Ishikawa (cell line): ENCODE measurements around the gene CNPPD1.

Experiments used
- CEBPB ChIP-seq: IDR thresholded peaks from 2 replicates; pipeline ENCODE4 v1.6.1; 2012
- CREB1 ChIP-seq: IDR thresholded peaks from 2 replicates; pipeline ENCODE4 v1.6.1; 2012; ENCODE audit warnings: low read depth
- EGR1 ChIP-seq: IDR thresholded peaks from 2 replicates; pipeline ENCODE4 v1.6.1; 2012
- EP300 ChIP-seq: IDR thresholded peaks from 2 replicates; pipeline ENCODE4 v1.6.1; 2012; ENCODE audit warnings: borderline replicate concordance
- FOXM1 ChIP-seq: IDR thresholded peaks from 2 replicates; pipeline ENCODE4 v1.6.1; 2012; ENCODE audit warnings: low read depth, borderline replicate concordance
- NFIC ChIP-seq: IDR thresholded peaks from 2 replicates; pipeline ENCODE4 v1.6.1; 2012
- RAD21 ChIP-seq: IDR thresholded peaks from 2 replicates; pipeline ENCODE4 v1.6.1; 2012; ENCODE audit warnings: low read depth
- TAF1 ChIP-seq: IDR thresholded peaks from 2 replicates; pipeline ENCODE4 v1.6.1; 2012; ENCODE audit warnings: low read depth, mild to moderate bottlenecking
- TCF12 ChIP-seq: IDR thresholded peaks from 2 replicates; pipeline ENCODE4 v1.6.1; 2012; ENCODE audit warnings: low read depth
- TEAD4 ChIP-seq: IDR thresholded peaks from 2 replicates; pipeline ENCODE4 v1.6.1; 2012
- YY1 ChIP-seq: IDR thresholded peaks from 2 replicates; pipeline ENCODE4 v1.6.1; 2012; ENCODE audit warnings: low read depth
- ZBTB7A ChIP-seq: IDR thresholded peaks from 2 replicates; pipeline ENCODE4 v1.6.1; 2012; ENCODE audit warnings: low read depth
- TF ChIP-seq, protein P1 (sequence below): IDR thresholded peaks from 2 replicates; pipeline ENCODE4 v1.6.1; 2012
- TF ChIP-seq, protein P2 (sequence below): IDR thresholded peaks from 2 replicates; pipeline ENCODE4 v1.6.1; 2012
- TF ChIP-seq, protein P3 (sequence below): IDR thresholded peaks from 2 replicates; pipeline ENCODE4 v1.6.1; 2012; ENCODE audit warnings: low read depth, mild to moderate bottlenecking

The CNPPD1 gene

DNA sequence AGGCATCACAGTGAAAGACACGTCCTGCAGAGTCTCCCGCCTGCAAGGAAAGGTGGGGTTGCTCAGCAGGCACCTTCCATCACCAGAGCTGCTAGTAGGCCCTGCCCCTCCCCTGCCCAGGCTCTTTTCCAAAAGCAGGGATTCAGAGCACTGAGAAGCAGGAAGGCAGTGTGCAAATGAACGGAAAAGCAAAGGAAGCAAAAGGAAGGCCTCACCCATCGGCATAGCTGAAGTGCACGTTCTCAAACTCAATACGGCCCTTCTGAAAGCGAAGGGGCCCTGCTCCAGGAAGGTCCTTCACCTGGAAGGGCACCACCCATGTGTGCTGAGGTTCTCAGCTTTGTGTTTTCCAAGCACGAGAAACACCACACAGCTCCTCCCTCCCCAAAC, 36.3 kb upstream of the CNPPD1 start:
- TF ChIP-seq FOXM1 (no peak), YY1 (no peak), EP300 (no peak), CREB1 (no peak), EGR1 (no peak)
- TF ChIP-seq, protein P1, sequence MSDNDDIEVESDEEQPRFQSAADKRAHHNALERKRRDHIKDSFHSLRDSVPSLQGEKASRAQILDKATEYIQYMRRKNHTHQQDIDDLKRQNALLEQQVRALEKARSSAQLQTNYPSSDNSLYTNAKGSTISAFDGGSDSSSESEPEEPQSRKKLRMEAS, result no peak

DNA sequence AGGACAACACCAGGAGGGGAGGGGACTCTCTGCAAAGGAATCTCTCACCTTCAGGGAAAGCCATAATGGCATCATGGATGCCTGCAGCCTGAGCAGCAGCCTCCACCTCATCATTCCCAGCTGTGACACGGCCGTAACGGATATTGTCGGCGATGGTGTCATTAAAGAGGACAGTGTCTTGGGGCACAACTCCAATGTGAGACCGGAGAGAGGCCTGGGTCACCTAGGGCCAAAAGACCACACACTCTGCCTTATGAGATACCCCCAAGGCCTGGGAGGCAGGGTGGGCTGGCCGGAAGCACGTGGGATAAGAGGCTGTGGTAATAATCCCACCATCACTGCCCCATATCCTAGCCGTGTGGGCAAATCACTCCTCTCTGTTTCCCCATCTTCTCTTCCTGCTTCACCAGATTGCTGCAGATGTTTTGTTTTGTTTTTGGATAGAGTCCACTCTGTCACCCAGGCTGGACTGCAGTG, 34.2 kb upstream of the CNPPD1 start:
- TF ChIP-seq NFIC, result no peak
- no peak for TF ChIP-seq EP300
- TF ChIP-seq, protein P1, result no peak
- TF ChIP-seq FOXM1, result no peak
- TF ChIP-seq ZBTB7A, result no peak
- no peak for TF ChIP-seq TCF12
- no peak for TF ChIP-seq CEBPB
- TF ChIP-seq CREB1, result no peak
- no peak for TF ChIP-seq TEAD4
- TF ChIP-seq, protein P2, sequence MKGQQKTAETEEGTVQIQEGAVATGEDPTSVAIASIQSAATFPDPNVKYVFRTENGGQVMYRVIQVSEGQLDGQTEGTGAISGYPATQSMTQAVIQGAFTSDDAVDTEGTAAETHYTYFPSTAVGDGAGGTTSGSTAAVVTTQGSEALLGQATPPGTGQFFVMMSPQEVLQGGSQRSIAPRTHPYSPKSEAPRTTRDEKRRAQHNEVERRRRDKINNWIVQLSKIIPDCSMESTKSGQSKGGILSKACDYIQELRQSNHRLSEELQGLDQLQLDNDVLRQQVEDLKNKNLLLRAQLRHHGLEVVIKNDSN, result no peak
- TF ChIP-seq, protein P3, sequence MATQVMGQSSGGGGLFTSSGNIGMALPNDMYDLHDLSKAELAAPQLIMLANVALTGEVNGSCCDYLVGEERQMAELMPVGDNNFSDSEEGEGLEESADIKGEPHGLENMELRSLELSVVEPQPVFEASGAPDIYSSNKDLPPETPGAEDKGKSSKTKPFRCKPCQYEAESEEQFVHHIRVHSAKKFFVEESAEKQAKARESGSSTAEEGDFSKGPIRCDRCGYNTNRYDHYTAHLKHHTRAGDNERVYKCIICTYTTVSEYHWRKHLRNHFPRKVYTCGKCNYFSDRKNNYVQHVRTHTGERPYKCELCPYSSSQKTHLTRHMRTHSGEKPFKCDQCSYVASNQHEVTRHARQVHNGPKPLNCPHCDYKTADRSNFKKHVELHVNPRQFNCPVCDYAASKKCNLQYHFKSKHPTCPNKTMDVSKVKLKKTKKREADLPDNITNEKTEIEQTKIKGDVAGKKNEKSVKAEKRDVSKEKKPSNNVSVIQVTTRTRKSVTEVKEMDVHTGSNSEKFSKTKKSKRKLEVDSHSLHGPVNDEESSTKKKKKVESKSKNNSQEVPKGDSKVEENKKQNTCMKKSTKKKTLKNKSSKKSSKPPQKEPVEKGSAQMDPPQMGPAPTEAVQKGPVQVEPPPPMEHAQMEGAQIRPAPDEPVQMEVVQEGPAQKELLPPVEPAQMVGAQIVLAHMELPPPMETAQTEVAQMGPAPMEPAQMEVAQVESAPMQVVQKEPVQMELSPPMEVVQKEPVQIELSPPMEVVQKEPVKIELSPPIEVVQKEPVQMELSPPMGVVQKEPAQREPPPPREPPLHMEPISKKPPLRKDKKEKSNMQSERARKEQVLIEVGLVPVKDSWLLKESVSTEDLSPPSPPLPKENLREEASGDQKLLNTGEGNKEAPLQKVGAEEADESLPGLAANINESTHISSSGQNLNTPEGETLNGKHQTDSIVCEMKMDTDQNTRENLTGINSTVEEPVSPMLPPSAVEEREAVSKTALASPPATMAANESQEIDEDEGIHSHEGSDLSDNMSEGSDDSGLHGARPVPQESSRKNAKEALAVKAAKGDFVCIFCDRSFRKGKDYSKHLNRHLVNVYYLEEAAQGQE, result no peak
- no peak for TF ChIP-seq EGR1
- TF ChIP-seq TAF1, result no peak
- no peak for TF ChIP-seq YY1
- TF ChIP-seq RAD21, result no peak

DNA sequence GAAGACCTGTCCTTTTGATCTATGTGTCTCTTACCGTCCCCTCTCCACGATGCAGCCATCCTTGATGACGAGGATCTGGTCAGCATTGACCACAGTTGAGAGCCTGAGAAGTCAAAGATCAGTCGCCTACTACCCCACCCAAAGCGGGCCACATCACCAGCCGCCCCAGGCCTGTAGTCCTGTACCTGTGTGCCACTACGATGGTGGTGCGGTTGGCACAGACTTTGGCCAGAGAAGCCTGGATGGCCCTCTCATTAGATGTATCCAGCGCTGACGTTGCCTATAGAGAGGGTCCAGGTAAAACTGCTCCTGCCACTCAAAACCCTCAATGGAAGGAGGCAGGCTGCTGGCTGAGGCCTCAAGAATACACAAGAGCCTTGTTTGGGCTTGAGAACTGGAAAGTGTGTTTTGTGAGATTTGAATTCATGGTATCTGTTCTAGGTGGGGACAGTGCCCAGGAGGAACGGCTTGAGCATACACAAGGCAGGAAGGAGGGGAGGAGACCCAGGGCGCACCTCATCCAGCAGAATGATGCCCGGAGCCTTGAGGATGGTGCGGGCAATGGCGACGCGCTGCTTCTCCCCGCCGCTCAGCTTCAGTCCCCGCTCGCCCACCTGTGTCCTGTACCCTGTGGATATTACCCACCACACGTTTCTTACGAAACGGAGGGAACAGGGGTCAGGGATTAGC, 33.6 kb upstream of the CNPPD1 start:
- TF ChIP-seq EGR1 (no peak), CREB1 (no peak), ZBTB7A (no peak), TEAD4 (no peak), RAD21 (no peak), CEBPB (no peak), YY1 (no peak), FOXM1 (no peak), TCF12 (no peak)
- TF ChIP-seq, protein P1, result no peak
- TF ChIP-seq, protein P3, result no peak
- TF ChIP-seq, protein P2, result no peak

DNA sequence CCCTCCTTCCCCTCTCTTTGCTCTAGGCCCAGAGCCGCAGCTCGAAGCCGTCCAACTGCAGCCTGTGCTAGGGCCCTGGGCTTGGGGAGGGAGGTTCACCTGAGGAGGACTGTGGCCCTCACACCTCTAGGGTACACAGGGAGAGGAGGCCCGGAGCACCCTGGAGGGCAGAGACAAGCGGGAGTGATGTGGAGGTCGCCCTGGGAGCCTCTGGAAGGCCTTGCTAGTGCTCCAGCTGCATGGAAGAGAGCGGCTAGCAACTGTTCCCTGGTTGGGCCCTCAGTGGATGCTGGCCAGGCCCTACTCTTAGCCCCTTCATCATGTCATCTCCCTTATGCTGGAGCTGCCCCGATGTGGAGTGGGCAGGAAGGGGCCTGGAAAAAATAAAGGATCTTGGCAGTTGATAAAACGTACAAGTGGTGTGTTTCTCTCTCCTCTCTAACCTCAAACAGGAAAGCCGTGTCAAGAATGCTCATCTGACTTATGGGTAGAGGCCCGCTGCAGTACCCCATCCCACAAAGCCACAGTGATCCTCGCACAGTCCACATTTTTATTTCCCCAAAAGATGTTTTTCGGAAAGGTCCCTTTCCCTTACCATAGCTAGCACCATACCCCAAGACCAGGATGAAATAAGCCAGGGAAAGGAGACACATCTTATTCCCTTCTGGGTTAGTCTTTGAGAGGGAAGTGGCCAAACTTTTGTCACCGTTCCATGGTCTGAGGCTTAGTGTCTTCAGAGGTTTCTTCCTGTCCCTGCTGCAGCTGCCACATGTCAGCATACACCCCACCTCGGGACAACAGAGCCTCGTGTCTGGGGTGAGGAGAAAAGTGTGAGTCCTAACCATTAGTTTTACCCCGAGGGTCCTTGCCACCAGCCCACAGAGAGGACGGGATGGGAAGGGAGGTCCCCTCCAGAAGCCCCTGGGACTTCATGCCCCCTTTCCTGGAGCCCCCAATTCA, 32.8 kb upstream of the CNPPD1 start:
- TF ChIP-seq EP300 (no peak), EGR1 (no peak), CEBPB (no peak), TEAD4 (no peak), TCF12 (no peak), ZBTB7A (no peak), NFIC (no peak), YY1 (no peak), FOXM1 (no peak), TAF1 (no peak), RAD21 (no peak)
- TF ChIP-seq, protein P3, result no peak
- TF ChIP-seq, protein P1, result no peak
- TF ChIP-seq, protein P2, result no peak
